ENCODE measurements around the gene CRACR2B. TPM values are rescaled to one million over a fixed set of nuclear protein-coding genes. Genes with fewer than 3 reads are reported as not detected.

Gene CRACR2B
- total RNA-seq, 1 experiment from 2014 or later = 17.5 TPM

DNA sequence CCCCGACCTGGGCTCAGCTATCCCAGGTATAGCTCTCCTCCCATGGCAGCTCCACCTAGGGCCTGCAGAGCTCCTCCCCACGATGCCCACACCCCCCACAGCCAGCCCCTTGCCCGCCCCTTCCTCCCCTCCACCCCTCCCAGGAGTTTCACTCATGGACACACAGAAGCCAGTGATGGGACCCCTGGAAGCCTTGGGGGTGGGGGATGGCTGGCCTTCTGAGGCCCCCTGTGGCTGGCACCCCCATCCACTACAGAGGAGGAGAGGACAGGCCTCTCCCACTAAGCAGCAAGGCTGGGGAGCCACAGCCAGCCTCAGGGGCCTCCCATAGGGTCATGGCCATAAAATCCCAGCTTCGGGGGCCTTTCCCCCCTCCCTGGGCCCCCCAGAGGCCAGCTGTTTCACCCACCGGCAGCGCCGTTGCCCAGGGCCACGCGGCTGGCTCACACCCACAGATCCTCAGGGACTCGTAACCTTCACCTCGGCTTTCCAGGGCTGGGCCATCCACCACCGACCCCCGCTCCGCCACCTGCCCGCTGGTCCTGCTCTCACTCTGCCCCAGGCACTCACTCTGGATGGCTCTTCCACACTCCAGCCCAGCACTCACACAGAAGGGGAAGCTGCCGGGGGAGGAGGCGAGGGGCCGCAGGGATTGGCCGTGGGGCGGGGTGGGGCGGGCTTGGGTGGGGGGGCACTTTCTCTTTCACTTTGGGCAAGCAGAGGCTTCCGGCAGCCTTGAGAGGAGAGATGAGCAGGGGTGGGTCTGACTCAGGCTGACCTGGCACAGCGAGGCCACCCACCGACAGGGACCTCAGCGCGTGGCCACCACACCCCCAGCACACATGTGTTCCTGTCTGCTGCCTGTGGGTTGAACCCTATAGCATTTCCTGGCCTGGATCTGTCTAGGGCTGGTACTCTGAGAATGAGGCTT lies 31.8 kb upstream of the CRACR2B start:
- intact Hi-C loops (cut with micrococcal nuclease; ENCODE audit: unreplicated experiment) = loop anchor here (5.0 kb wide), 1 partner anchor 49 kb away; the partner anchor contains the start of gene TALDO1
- POLR2A ChIA-PET (ENCODE audit: unreplicated experiment) = interaction anchor here (0.6 to 1.2 kb wide), 3 partner anchors 19 to 764 kb away, joined by 7 read pairs; partner anchors contain the start of genes GATD1 and PNPLA2

DNA sequence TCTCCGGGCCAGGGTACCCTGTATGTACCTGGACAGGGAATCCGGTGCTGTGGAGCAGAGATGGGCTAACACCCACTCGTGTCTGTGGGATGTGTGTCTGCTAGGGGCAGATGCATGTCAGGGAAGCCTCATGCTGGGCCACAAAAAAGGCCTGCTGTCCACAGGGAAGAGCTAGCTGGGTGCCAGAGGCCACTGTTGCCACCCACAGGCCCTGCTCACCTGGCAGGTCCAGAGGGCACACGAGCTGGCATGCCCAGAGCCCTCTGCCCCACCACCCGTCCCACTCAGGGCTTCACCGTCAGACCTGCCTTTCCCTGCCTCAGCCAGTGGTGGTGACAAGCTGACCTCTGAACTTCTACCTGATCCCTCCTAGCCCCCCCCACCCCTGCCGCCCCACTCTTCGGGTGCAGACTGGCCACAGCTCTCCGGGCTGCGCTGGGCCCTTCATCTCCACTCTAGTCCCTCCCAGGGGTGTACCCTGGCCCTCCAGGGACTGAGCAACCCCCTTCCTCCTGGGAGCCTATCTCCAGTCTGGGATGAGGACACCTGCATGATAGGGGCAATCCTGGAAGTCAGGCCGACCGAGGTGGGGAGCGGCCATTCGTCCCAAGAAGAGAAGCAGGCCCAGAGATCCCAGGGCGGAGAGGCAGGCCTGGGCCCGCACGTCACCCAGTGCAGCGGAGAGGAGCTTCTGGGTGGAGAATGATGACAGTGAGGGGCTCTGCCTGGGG lies 31.0 kb upstream of the CRACR2B start:
- POLR2A ChIA-PET (ENCODE audit: unreplicated experiment) = interaction anchor here (0.6 to 0.7 kb wide), 2 partner anchors 11 to 38 kb away, joined by 5 to 8 read pairs; no protein-coding TSS in a partner anchor
- H3K9me3 ChIP-seq (ENCODE audit: insufficient read depth, low read depth) = no peaks in the 10 kb centered on the region
- no peaks in the 10 kb centered on the region for H3K79me2 ChIP-seq (ENCODE audit: low read depth)
- TF ChIP-seq EZH2 (IDR thresholded peaks at IDR 0.05; ENCODE audit: low read depth) = no peak
- TF ChIP-seq, protein P1, sequence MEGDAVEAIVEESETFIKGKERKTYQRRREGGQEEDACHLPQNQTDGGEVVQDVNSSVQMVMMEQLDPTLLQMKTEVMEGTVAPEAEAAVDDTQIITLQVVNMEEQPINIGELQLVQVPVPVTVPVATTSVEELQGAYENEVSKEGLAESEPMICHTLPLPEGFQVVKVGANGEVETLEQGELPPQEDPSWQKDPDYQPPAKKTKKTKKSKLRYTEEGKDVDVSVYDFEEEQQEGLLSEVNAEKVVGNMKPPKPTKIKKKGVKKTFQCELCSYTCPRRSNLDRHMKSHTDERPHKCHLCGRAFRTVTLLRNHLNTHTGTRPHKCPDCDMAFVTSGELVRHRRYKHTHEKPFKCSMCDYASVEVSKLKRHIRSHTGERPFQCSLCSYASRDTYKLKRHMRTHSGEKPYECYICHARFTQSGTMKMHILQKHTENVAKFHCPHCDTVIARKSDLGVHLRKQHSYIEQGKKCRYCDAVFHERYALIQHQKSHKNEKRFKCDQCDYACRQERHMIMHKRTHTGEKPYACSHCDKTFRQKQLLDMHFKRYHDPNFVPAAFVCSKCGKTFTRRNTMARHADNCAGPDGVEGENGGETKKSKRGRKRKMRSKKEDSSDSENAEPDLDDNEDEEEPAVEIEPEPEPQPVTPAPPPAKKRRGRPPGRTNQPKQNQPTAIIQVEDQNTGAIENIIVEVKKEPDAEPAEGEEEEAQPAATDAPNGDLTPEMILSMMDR (conservative IDR thresholded peaks at IDR 0.05) = no peak
- no peaks in the 10 kb centered on the region for H3K36me3 ChIP-seq (ENCODE audit: low read depth)
- no peak overlapping the region for H2AFZ ChIP-seq
- H3K4me1 ChIP-seq (replicated peaks; ENCODE audit: insufficient read depth) = peaks cover 8% of the 10 kb centered on the region
- H3K9me2 ChIP-seq (ENCODE audit: insufficient read depth) = no peaks in the 10 kb centered on the region
- CTCF ChIA-PET = no interaction called here
- H3K4me2 ChIP-seq = peak overlapping the region; percentile 75
- H3K27me3 ChIP-seq (ENCODE audit: insufficient read depth, low read depth) = no peaks in the 10 kb centered on the region
- no peaks in the 10 kb centered on the region for H4K20me1 ChIP-seq (ENCODE audit: insufficient read depth)
- peak overlapping the region; percentile 80 for H3K4me3 ChIP-seq
- H3K27ac ChIP-seq = no peak overlapping the region
- peak in 1 of 2 experiments; percentile 31 for DNase-seq
- BruUV-seq (replicated peaks) = no TSS peak
- intact Hi-C loops (cut with micrococcal nuclease; ENCODE audit: unreplicated experiment) = loop anchor here (5.0 kb wide), 1 partner anchor 49 kb away; the partner anchor contains the start of gene TALDO1
- peaks cover 3% of the 10 kb centered on the region; the same call in 1 of the 2 replicates for H3F3A ChIP-seq (ENCODE audit: insufficient read depth, low read depth)

More for the DNA sequence above, 31.8 kb upstream of the CRACR2B start:
- no peaks in the 10 kb centered on the region for H3K9me2 ChIP-seq (ENCODE audit: insufficient read depth)
- DNase-seq = peak; percentile 47 to 61
- no peaks in the 10 kb centered on the region for H3K27me3 ChIP-seq (ENCODE audit: insufficient read depth, low read depth)
- CTCF ChIA-PET = no interaction called here
- peak overlapping the region; percentile 75 for H3K4me2 ChIP-seq
- TF ChIP-seq EZH2 (IDR thresholded peaks at IDR 0.05; ENCODE audit: low read depth) = no peak
- TF ChIP-seq, protein P1 (conservative IDR thresholded peaks at IDR 0.05) = no peak
- no TSS peak for BruUV-seq (replicated peaks)
- H3K79me2 ChIP-seq (ENCODE audit: low read depth) = no peaks in the 10 kb centered on the region
- no peaks in the 10 kb centered on the region for H3K9me3 ChIP-seq (ENCODE audit: insufficient read depth, low read depth)
- H3F3A ChIP-seq (ENCODE audit: insufficient read depth, low read depth) = peaks cover 3% of the 10 kb centered on the region; the same call in 1 of the 2 replicates
- no peak overlapping the region for H3K27ac ChIP-seq
- peak overlapping the region; percentile 80 for H3K4me3 ChIP-seq
- H3K4me1 ChIP-seq (replicated peaks; ENCODE audit: insufficient read depth) = peaks cover 8% of the 10 kb centered on the region
- no peak overlapping the region for H2AFZ ChIP-seq
- H3K36me3 ChIP-seq (ENCODE audit: low read depth) = no peaks in the 10 kb centered on the region
- H4K20me1 ChIP-seq (ENCODE audit: insufficient read depth) = no peaks in the 10 kb centered on the region
